Psoas muscle (tissue), 8 donors: ENCODE data around the gene PRKN. TPM values are rescaled to one million over a fixed set of nuclear protein-coding genes. Genes with fewer than 3 reads are reported as not detected.

ENCODE experiments used
- ATAC-seq, 4 donors: fragments of 200-7000 bp; cut with Tn5 transposase; one replicate each; pipeline ENCODE4 v1.9.1; 2020; ENCODE audit warnings: moderate library complexity in 3 of 4, mild to moderate bottlenecking in 2 of 4
- DNase-seq, 2 donors: peaks; one replicate each; pipeline ENCODE4 v3.0.0-alpha.2; 2020
- H3K27ac ChIP-seq: fragments of 200-600 bp; one replicate; pipeline ENCODE4 v1.8.0; 2022
- H3K27me3 ChIP-seq, 3 donors: fragments of 200-600 bp in 1 of 3; one replicate each; pipeline versions ENCODE4 v1.6.1 to v1.8.0; 2013 to 2022; ENCODE audit warnings: low read length in 2 of 3, mild to moderate bottlenecking in 2 of 3, moderate library complexity in 1 of 3; ENCODE audit not compliant: insufficient read depth in 3 of 3
- H3K36me3 ChIP-seq, 2 donors: fragments of 200-600 bp in 1 of 2; one replicate each; pipeline versions ENCODE4 v1.6.1 to v1.8.0; 2013 to 2022; ENCODE audit warnings: low read depth in 1 of 2, mild to moderate bottlenecking in 1 of 2, moderate library complexity in 1 of 2; ENCODE audit not compliant: insufficient read depth in 1 of 2
- H3K4me1 ChIP-seq: fragments of 200-600 bp; one replicate; pipeline ENCODE4 v1.8.0; 2022
- H3K4me3 ChIP-seq: fragments of 200-600 bp; one replicate; pipeline ENCODE4 v1.8.0; 2022; ENCODE audit warnings: mild to moderate bottlenecking
- H3K9me3 ChIP-seq: fragments of 200-600 bp; one replicate; pipeline ENCODE4 v1.8.0; 2022
- CTCF ChIP-seq: fragments of 200-600 bp; IDR thresholded peaks from one replicate; pipeline ENCODE4 v1.8.0; 2022; ENCODE audit warnings: antibody characterized with exemption
- WGBS, 3 donors: extraction: QIAGEN DNeasy Blood & Tissue Kit; methylation state at CpG; one replicate each; pipeline versions ENCODE4 v1.1.6 to v1.1.7; 2013; 5-methylcytosine and 5-hydroxymethylcytosine counted together
- intact Hi-C, 2 donors: fragments of 100-400 bp; cut with DNase I; formaldehyde crosslinking; loops; one replicate each; pipeline versions ENCODE4 v1.11.0 to v1.14.2; 2022
- polyA plus RNA-seq, 3 donors: library from polyadenylated mRNA; stranded (reverse); fragments of 200-250 nt; gene quantifications; one replicate each; pipeline ENCODE4 v1.2.3, GENCODE V29; 2013
- total RNA-seq, 4 donors: library from RNA; stranded (reverse); fragmentation: NEBNext Ultra II Directional in 2 of 4; extraction: Animal tissue kit (Norgen Biotek cat#: 25700) in 2 of 4; gene quantifications; one replicate each; pipeline versions ENCODE4 v1.2.1 to v1.2.4, GENCODE V29; 2021 to 2023
- donor health status: healthy with polysubstance abuse.
- donor health status: DM: no; HTN: no; CAD: no; lungs with moderate emphysema.
- donor health status: Bipolar disorder and iron deficiency.
- donor health status: healthy.
- donor health status: DM: yes; HTN: yes; CAD: no.
- donor health status: DM: no; HTN: no; CAD: no.
- donor health status: DM: no; HTN: no; CAD: no.
- donor health status: DM: yes; HTN: yes; CAD: no.

Gene PRKN
- total and polyA plus RNA-seq, 7 donors, result 1.5 to 19.5 (median 11.7) TPM

DNA sequence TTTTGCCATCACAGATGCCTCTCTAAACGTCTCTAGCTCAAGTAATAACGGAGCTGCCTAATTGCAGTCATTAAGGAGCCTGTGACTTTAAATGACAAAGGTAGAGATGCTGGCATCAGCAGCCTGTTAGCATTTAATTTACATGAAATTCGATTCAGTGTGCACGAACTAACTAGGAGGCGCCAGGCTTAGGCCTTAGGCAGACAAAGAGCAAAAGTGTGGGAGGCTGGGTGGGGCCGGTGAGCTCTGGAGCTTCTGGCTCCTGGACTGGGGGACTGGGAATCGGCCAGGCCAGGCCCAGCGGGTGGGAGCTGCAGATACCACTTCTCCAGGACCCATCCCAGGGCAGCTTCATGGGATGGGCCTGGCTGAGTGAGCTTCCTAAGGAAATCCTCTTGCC lies 1283.7 kb downstream of the PRKN start:
- Histone ChIP-seq H3K27ac (peak overlapping the region; percentile 76), H3K27me3 (no peaks in the 10 kb centered on the region), H3K4me1 (peaks cover 8% of the 10 kb centered on the region), H3K36me3 (no peaks in the 10 kb centered on the region), H3K4me3 (no peak overlapping the region), H3K9me3 (no peaks in the 10 kb centered on the region)
- WGBS, 3 donors, result 29 to 49% (median 42%) methylated on average over 7 to 8 of the region's 8 CpGs
- ATAC-seq, result peak in 2 of 4 donors; percentile 11 to 16
- no peak for TF ChIP-seq CTCF
- intact Hi-C loops, result no loop called here
- DNase-seq, result no peak

- peaks cover 8% of the 10 kb centered on the region for H3K4me1 ChIP-seq
- H3K36me3 ChIP-seq, result no peaks in the 10 kb centered on the region
- 70 to 90% (median 88%) methylated on average over 15 of the region's 15 CpGs for WGBS, 3 donors
- no peaks in the 10 kb centered on the region for H3K9me3 ChIP-seq
- no peak for TF ChIP-seq CTCF
- intact Hi-C loops, result no loop called here
- DNase-seq (no peak), ATAC-seq (no peak)
- H3K27ac ChIP-seq, result peak overlapping the region; percentile 31
- no peaks in the 10 kb centered on the region for H3K27me3 ChIP-seq
- no peak overlapping the region for H3K4me3 ChIP-seq
These were observed 1285.1 kb downstream of the PRKN start for GRCh38 chr6:161442420-161442819.

- DNase-seq (no peak), ATAC-seq (no peak)
- 93 to 94% (median 94%) methylated on average over 4 of the region's 4 CpGs for WGBS, 3 donors
- intact Hi-C loops, result no loop called here
- Histone ChIP-seq H3K4me3 (no peak overlapping the region), H3K9me3 (no peaks in the 10 kb centered on the region), H3K27ac (no peak overlapping the region), H3K36me3 (no peaks in the 10 kb centered on the region), H3K27me3 (no peaks in the 10 kb centered on the region), H3K4me1 (peaks cover 16% of the 10 kb centered on the region)
- no peak for TF ChIP-seq CTCF
These were observed 1287.3 kb downstream of the PRKN start for GRCh38 chr6:161440299-161440698.

- 13 to 24% (median 23%) methylated on average over 12 of the region's 12 CpGs for WGBS, 3 donors
- Histone ChIP-seq H3K4me3 (peak overlapping the region; percentile 29), H3K27me3 (no peaks in the 10 kb centered on the region), H3K4me1 (peaks cover 16% of the 10 kb centered on the region), H3K36me3 (no peaks in the 10 kb centered on the region), H3K27ac (peak overlapping the region; percentile 79), H3K9me3 (no peaks in the 10 kb centered on the region)
- peak; percentile 70 to 80 (median 76) for ATAC-seq
- intact Hi-C loops, result no loop called here
- peak; percentile 74 to 80 for DNase-seq
- no peak for TF ChIP-seq CTCF
These were observed 1288.5 kb downstream of the PRKN start for GRCh38 chr6:161439093-161439492.

DNA sequence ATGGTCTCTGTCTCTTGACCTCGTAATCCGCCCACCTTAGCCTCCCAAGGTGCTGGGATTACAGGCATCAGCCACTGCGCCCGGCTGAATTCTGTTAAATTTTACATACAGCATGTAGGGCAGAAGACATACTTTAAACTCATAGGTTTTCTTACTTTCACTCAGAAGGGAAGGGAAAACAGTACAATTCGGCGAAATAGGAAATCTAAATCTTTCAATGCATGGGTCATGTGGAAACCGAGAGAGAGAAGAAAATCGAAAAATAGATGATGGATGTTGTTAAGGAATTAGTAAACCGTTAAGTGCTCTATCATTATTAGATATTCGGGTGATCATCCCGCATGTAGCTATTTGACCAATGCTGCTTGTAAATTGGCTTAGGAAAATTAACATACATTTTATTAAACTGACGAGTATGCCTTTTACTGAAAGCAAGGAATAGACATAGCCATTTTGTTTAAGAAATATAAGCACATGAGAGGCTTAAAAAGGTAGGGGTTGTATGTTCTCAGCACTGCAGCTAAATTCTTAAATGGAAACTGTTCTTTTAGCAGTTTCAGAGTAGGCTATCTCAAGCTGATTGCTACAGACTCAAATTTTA lies 1289.0 kb downstream of the PRKN start:
- ATAC-seq (no peak), DNase-seq (no peak)
- H3K27me3 ChIP-seq, result no peaks in the 10 kb centered on the region
- H3K27ac ChIP-seq, result peak overlapping the region; percentile 79
- TF ChIP-seq CTCF, result no peak
- H3K4me1 ChIP-seq, result peaks cover 20% of the 10 kb centered on the region
- intact Hi-C loops, result no loop called here
- H3K4me3 ChIP-seq, result peak overlapping the region; percentile 29
- no peaks in the 10 kb centered on the region for H3K36me3 ChIP-seq
- H3K9me3 ChIP-seq, result no peaks in the 10 kb centered on the region
- WGBS, 3 donors, result 85 to 89% (median 88%) methylated on average over 12 of the region's 12 CpGs
